HG03558 (cell line): ENCODE data around the gene LYPLAL1.
"Not testable (repeated sequence)": the region's sequence is repeated elsewhere in the genome, so short reads cannot be mapped to it uniquely, and the experiment has no call there.

Source experiments
- ATAC-seq: cut with Tn5 transposase; IDR thresholded peaks from one replicate; pipeline ENCODE4 v1.9.1; 2021; ENCODE audit warnings: moderate number of reproducible peaks; ENCODE audit not compliant: unreplicated experiment; ENCODE audit errors: extremely low read depth

Gene LYPLAL1

GRCh38 chr1:219160967-219161366 lies 12.7 kb upstream of the LYPLAL1 start:
- ATAC-seq: no peak

GRCh38 chr1:219161371-219161770 lies 12.3 kb upstream of the LYPLAL1 start:
- no peak for ATAC-seq

- no peak for ATAC-seq
Measured at GRCh38 chr1:219163401-219163954, 10.2 kb upstream of the LYPLAL1 start.

- ATAC-seq: no peak
Measured at GRCh38 chr1:219171192-219171935, 2.3 kb upstream of the LYPLAL1 start.

- ATAC-seq: no peak
Measured at GRCh38 chr1:219172821-219173220, 857 bp upstream of the LYPLAL1 start.

- ATAC-seq: peak; percentile 40
Measured at GRCh38 chr1:219173434-219173757, 282 bp upstream of the LYPLAL1 start.

- no peak for ATAC-seq
Measured at GRCh38 chr1:219174460-219175211, 958 bp downstream of the LYPLAL1 start.

GRCh38 chr1:219175212-219175564 lies 1.5 kb downstream of the LYPLAL1 start:
- no peak for ATAC-seq

GRCh38 chr1:219176168-219176567 lies 2.5 kb downstream of the LYPLAL1 start:
- ATAC-seq: no peak

GRCh38 chr1:219177363-219177762 lies 3.7 kb downstream of the LYPLAL1 start:
- ATAC-seq: peak; percentile 24

- no peak for ATAC-seq
Measured at GRCh38 chr1:219177940-219178339, 4.3 kb downstream of the LYPLAL1 start.

- no peak for ATAC-seq
Measured at GRCh38 chr1:219179293-219179692, 5.6 kb downstream of the LYPLAL1 start.

- ATAC-seq: no peak
Measured at GRCh38 chr1:219184337-219184736, 10.7 kb downstream of the LYPLAL1 start.

GRCh38 chr1:219185486-219186117 lies 11.9 kb downstream of the LYPLAL1 start:
- no peak for ATAC-seq

GRCh38 chr1:219188331-219188803 lies 14.7 kb downstream of the LYPLAL1 start:
- no peak for ATAC-seq

- ATAC-seq: peak; percentile 60
Measured at GRCh38 chr1:219189021-219189824, 15.5 kb downstream of the LYPLAL1 start.

- ATAC-seq: no peak
Measured at GRCh38 chr1:219189952-219190351, 16.3 kb downstream of the LYPLAL1 start.

- no peak for ATAC-seq
Measured at GRCh38 chr1:219190605-219191004, 16.9 kb downstream of the LYPLAL1 start.

- not testable (repeated sequence) for ATAC-seq
Measured at GRCh38 chr1:219195833-219196232, 22.2 kb downstream of the LYPLAL1 start.

GRCh38 chr1:219201656-219202055 lies 28.0 kb downstream of the LYPLAL1 start:
- no peak for ATAC-seq
